GM18505 (cell line): ENCODE results near the gene SIM2.

ENCODE experiments used
- ATAC-seq: cut with Tn5 transposase; IDR thresholded peaks from one replicate; pipeline ENCODE4 v1.9.1; 2021; ENCODE audit not compliant: unreplicated experiment
- POLR2A ChIP-seq: IDR thresholded peaks from 4 replicates; pipeline ENCODE4 v1.6.1; 2011; ENCODE audit warnings: borderline replicate concordance; ENCODE audit not compliant: insufficient read depth, insufficient read length; ENCODE audit errors: extremely low read depth

SIM2 gene

GRCh38 chr21:36734367-36735200 is 35.7 kb downstream of the SIM2 start:
- no peak for ATAC-seq
- no peak for TF ChIP-seq POLR2A

- no peak for TF ChIP-seq POLR2A
- no peak for ATAC-seq
Observed at GRCh38 chr21:36735201-36735515, 36.2 kb downstream of the SIM2 start.

DNA sequence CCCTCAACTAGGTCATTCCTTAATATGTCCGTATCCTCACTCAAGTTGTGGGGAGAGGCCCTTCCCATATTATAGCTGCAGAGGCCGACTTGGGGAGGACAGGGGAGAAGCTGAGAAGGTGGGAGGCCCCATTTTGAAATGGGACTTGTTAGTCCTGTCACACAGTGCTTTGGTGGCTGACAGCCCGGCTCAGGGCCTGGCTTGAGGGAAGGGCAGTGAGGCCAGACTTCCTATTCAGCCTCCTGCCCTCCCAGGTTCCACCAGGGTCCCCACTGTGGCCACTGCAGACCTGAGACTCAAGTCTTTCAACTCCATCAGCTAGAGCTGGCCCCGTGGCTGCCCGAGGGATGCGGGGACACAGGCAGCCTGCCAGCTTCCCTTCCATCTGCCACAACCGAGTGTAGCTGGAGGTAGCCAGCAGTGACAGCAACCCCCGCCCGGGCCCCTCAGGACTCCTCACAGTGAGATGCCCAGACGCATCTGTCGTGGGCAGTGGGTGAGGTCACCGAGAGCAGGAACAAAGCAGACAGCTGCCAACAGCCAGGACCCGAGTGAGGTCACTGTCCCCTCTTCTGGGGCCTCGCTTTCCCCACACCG is 36.9 kb downstream of the SIM2 start:
- ATAC-seq, result no peak
- TF ChIP-seq POLR2A, result no peak

DNA sequence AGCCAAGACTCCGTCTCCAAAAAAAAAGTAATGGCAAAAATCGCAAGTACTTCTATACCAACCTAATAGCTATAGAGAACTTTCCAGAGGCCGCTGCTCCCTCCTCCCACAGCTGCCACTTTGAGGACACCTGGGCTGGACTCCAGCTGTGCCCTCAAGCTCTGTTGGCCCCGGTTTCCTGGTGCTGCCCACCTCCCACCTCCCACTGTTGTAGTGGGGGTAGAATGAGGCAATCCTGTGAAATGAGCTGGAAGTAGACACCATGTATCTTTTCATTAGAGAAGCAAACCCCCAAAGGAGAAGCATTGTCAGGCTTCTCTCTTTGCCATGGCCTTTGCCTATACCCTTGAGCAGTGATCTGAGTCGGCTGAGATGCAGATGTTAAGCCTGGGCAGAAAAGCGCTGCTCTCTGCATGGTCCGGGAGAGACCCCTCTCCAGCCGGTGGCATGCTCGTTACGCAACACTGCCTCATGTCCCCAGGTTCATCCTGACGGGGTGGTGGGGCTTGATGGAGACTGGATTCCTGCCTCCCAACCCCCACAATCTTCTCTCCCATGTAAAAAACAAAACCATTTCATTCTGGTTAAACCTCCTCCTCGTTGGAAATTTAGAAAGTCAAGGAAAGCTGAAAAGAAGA is 39.7 kb downstream of the SIM2 start:
- ATAC-seq, result no peak
- no peak for TF ChIP-seq POLR2A

GRCh38 chr21:36741506-36741905 is 42.6 kb downstream of the SIM2 start:
- no peak for ATAC-seq
- no peak for TF ChIP-seq POLR2A

- no peak for ATAC-seq
- TF ChIP-seq POLR2A, result no peak
Observed at GRCh38 chr21:36743008-36743407, 44.1 kb downstream of the SIM2 start.

DNA sequence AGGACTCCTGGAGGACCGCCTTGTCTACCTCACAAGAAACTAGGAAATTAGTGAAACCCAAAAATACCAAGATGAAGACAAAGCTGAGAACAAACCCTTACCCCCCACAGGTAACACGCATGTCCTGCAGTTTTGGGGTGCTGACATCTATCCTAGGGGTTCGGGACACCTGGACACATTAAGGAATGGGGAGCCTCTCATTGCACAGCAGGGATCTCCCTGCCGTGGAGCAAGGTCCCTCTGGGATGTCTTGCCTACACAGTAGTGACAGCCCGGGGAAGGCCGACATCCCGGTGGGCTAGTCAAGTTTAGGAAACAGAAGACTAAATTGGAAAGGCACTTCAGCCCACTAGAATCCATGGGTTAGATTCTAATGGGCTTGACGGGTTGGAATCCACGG is 44.5 kb downstream of the SIM2 start:
- ATAC-seq, result no peak
- no peak for TF ChIP-seq POLR2A

DNA sequence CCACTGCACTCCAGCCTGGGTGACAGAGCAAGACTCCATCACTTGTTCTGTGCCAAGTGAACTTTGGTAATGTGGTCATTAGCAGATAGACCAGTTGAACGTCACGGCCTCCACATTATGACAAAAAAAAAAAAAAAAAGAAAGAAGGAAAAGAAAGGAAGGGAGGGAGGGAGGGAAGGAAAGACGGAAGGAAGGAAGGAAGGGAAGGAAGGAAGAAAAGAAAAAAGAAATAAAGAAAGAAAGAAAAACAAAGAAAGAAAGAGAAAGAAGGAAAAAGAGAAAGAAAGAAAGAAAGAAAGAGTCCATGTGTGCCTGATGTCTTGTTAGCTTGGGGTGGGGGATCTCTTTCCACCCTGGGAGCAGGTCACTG is 45.3 kb downstream of the SIM2 start:
- no peak for ATAC-seq
- no peak for TF ChIP-seq POLR2A

- no peak for TF ChIP-seq POLR2A
- no peak for ATAC-seq
Observed at GRCh38 chr21:36744560-36745231, 45.8 kb downstream of the SIM2 start.

DNA sequence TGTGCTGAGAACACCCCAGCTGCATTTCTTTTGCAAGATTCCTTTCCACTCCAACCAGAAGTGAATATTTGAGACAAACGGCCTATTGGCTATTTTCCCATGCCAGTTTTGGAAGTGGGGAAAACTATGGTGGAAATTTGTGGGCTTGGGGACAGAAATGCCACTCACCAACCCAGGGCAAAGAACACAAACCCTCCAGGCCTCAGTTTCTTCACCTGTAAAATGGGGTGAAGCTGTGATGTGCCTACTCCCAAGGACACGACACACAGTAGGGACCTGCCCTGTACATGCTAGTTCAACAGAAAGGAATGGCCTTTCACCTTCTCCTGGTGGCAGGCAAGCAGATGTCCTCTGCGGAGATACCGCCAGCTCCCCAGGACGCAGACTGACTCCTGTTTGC is 46.5 kb downstream of the SIM2 start:
- no peak for ATAC-seq

DNA sequence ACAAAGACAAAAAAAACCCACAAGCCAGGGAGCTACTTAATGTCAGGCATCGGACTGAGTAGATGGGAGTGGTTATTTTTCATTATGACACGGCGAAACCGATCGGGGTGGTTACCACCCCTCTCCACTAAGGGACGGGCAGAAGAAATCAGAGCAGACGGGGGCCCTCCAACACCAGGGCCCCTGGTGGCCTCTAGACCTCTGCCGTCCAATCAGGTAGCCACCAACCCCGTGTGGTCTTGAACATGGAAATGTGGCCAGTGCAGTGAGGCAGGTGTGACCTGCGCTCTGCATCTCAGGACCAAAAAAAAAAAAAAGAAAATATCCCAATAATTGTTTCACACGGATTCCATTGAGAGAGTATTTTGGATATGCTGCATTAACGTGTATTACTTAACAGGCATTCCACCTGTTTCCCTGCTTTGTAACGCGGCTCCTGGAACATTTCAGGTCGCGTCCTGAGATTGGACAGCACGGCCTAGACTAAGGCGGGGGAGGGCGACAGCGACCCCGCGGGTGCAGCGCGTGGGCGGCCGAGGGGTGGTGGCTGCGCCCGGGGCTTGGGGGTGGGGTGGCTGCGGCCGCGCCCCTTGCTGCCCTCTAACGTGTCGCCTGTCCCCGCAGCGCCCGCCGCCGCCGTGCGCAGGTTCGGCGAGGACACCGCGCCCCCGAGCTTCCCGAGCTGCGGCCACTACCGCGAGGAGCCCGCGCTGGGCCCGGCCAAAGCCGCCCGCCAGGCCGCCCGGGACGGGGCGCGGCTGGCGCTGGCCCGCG is 48.3 kb downstream of the SIM2 start:
- no peak for TF ChIP-seq POLR2A
- no peak for ATAC-seq

More for the DNA sequence above, 46.5 kb downstream of the SIM2 start:
- no peak for TF ChIP-seq POLR2A

- ATAC-seq, result no peak
- TF ChIP-seq POLR2A, result no peak
Observed at GRCh38 chr21:36747815-36748383, 49.0 kb downstream of the SIM2 start.

DNA sequence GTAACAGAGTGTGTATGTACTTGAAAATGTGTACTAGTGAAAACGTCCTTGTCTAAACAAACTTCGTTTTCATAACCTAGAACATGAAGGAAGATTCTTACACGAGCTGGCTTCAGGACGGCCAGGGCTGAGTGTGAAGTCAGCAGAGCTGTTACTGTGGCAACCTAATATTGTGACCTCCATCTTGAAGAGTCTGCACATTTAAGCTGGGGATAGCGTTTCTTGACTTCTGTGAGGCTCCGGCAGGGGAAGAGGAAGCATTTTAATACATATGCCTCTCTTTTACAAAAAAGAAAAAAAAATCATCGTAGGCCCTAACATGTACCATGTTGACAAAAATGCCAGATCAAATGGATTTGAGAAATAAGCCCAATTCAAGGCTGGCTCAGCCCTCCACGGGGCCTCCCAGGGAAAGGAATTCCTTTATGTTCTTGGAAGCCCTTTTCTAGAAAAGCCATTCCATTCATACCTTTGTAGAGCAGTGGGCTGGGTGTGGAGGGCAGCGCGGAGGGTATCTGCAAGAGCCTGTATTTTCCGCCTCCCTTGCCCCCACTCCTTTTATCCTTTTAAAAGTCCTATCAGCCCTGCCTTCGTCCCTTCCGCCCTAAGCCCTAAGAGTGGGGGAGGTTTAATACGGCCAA is 51.1 kb downstream of the SIM2 start:
- no peak for ATAC-seq
- no peak for TF ChIP-seq POLR2A

GRCh38 chr21:36750576-36750959 is 51.7 kb downstream of the SIM2 start:
- no peak for ATAC-seq
- TF ChIP-seq POLR2A, result no peak
